Liver (tissue), 3 donors: ENCODE results near the gene PGAM5.

Experiments used
- REST ChIP-seq: IDR thresholded peaks from 2 replicates; pipeline ENCODE4 v1.6.1; 2016; ENCODE audit warnings: antibody characterized with exemption, mild to moderate bottlenecking
- TF ChIP-seq, protein P1 (sequence below): fragments of 150-350 bp; IDR thresholded peaks from 2 replicates; pipeline ENCODE4 v1.5.1; 2017; ENCODE audit warnings: improper control_type of control experiment, low read depth, low read length; ENCODE audit not compliant: missing input control
- TF ChIP-seq, protein P2 (sequence below): IDR thresholded peaks from 2 replicates; pipeline ENCODE4 v1.6.1; 2016; ENCODE audit warnings: antibody characterized with exemption
- donor health status: healthy.
- donor health status: healthy.

DNA sequence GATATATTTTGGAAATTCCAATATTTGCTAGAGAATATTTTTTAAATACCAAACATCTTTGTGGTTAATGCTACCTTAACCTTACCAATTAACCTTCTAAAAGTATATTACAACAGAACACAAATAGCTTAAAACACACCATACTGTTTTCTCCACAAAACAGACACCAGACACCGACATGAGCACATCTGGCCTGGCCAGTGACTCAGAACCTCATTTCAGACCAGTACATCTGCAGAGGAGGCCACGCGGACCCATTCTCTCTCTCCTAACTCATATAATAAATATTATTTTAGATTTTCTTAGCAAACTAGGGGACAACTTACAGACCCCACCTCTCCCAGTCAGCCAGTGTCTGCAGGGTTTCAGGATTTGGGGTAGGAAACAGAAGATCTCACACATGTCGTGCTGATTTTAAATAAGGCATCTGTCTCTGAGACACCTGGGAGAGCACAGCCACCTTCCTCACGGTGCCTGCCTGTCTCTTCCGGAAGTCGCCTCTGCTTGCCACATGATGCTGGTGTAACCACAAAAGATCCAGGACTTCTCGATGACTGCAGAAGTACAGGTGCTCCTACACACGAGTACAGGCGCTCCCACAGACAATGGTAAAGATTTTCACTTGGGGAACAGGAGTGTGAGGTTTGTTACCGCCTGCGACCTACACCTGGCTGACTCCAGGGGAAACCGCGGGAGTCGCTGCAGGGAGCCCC lies 60.6 kb downstream of the PGAM5 start:
- TF ChIP-seq, protein P1, sequence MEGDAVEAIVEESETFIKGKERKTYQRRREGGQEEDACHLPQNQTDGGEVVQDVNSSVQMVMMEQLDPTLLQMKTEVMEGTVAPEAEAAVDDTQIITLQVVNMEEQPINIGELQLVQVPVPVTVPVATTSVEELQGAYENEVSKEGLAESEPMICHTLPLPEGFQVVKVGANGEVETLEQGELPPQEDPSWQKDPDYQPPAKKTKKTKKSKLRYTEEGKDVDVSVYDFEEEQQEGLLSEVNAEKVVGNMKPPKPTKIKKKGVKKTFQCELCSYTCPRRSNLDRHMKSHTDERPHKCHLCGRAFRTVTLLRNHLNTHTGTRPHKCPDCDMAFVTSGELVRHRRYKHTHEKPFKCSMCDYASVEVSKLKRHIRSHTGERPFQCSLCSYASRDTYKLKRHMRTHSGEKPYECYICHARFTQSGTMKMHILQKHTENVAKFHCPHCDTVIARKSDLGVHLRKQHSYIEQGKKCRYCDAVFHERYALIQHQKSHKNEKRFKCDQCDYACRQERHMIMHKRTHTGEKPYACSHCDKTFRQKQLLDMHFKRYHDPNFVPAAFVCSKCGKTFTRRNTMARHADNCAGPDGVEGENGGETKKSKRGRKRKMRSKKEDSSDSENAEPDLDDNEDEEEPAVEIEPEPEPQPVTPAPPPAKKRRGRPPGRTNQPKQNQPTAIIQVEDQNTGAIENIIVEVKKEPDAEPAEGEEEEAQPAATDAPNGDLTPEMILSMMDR: no peak
- no peak for TF ChIP-seq REST
- TF ChIP-seq, protein P2, sequence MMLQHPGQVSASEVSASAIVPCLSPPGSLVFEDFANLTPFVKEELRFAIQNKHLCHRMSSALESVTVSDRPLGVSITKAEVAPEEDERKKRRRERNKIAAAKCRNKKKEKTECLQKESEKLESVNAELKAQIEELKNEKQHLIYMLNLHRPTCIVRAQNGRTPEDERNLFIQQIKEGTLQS: no peak
